GOT3 (cell line): ENCODE measurements around the gene HPSE2.

Experiments
- DNase-seq: peaks from one replicate; lab custom pipeline; 2025; ENCODE audit warnings: mixed read lengths; lab: John Stamatoyannopoulos, UW

The HPSE2 gene

GRCh38 chr10:98433371-98433770, 802.3 kb downstream of the HPSE2 start:
- no peak for DNase-seq

DNA sequence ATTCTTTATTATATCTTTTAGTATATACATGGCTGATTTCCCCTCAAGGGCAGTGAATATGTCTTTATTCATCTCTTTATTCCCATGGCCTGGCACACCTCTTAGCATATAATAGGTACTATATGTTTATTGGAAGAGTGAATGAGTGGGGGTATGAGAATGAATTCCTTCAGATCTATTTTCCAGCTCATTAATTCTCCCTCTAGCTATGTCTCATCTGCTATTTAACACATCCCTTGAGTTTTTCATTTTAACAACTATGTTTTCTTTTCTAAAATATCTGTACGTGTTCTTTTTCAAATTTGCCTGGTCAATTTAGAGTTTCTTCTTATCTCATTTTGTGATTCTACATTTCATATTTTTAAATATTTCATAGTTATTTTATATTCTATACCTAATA, 803.3 kb downstream of the HPSE2 start:
- no peak for DNase-seq

DNA sequence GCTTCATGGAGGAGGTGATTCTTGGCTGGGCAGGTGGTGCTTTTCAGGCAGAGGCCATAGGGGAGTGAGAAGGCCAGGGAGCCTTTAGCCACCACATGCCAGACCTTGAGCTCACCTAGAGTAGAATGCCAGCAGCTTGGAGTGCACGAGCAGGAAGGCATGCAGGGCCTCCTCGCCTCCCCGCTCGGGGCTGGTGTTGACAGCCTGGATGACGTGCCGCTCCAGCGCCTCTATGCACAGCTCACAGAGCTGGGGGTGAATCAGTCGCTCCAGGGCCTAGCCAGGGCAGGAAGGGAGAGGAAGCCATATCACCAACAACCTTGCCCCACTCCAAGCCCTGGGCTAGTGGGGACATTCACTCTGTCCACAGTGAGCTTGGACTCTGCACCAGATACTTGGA, 804.6 kb downstream of the HPSE2 start:
- no peak for DNase-seq

DNA sequence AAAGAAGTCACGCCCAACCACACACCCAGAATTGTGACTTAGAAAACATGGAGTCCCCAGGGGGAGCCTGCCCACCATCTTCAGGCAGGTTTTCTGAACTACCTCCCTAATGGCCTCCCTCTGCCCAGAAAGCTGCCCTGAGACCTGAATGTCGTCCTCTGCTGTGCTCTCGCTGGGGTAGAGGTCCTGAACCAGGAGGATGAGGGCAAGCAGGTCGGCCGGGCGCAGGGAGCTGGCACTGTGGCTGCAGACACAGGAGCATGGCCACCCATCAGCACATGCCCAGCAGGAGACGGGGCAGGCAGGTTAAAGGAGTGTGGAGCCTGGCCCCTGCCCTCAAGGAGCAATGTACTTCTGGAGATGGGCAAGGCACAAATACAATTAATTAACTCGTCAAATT, 805.2 kb downstream of the HPSE2 start:
- no peak for DNase-seq

DNA sequence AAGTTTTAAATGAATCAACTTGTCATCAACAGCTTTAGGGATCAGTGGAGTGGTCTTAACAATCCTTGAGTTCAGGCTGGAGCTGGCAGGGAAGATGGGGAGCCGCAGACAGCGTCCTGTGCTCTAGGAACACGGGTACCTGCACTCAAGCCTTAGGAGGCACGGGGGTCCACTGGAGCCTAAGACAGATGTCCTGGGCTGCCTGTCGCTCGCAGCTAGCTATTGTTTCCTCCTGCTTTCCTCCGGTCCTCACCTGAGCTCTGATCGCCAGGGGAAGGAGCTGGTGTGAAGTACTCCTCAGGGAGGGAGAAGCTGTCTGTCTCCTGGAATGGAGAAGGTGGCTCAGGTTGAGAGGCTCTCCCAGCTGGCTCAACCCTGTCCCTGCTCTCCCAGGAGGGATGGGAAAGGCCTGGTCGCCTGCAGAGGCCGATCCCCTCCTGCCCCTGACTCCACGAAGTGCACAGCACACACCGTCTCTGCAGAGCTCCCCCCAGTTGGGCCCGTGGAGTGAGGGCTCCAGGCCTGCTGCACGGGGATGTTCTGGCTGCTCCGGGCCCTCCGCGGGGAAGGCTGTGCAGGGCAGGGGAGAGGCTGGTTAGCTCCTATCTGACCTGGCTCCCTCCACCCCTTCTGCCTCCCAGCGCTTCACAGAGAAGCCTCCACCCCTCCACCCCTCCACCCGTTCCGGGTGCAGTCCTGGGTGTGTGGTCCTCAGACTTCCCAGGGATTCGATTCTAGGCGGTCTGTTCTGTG, 806.2 kb downstream of the HPSE2 start:
- DNase-seq: no peak

DNA sequence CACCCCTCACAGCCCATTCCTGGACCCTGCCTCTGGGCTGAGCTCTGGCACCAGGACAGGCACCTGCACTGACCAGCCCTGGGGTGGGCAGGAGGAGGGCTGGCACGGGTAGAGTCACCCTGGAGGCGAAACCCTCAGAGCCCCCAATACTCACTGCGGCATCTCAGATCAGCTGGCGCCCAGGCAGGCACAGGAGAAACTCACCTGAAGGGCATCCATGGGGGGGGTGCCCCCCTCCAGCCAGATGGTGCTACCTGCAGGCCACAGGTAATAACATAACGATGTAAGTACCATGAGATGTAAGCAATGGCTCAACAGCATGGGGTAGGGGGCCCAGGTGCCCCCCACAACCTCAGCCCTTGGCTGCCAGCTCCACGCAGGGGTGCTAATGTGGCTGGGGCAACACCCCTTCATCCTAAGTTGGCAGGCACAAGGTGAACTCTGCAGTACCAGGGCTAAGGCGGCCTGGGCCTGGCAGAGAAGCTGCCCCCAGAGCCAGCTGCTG, 808.6 kb downstream of the HPSE2 start:
- DNase-seq: no peak

DNA sequence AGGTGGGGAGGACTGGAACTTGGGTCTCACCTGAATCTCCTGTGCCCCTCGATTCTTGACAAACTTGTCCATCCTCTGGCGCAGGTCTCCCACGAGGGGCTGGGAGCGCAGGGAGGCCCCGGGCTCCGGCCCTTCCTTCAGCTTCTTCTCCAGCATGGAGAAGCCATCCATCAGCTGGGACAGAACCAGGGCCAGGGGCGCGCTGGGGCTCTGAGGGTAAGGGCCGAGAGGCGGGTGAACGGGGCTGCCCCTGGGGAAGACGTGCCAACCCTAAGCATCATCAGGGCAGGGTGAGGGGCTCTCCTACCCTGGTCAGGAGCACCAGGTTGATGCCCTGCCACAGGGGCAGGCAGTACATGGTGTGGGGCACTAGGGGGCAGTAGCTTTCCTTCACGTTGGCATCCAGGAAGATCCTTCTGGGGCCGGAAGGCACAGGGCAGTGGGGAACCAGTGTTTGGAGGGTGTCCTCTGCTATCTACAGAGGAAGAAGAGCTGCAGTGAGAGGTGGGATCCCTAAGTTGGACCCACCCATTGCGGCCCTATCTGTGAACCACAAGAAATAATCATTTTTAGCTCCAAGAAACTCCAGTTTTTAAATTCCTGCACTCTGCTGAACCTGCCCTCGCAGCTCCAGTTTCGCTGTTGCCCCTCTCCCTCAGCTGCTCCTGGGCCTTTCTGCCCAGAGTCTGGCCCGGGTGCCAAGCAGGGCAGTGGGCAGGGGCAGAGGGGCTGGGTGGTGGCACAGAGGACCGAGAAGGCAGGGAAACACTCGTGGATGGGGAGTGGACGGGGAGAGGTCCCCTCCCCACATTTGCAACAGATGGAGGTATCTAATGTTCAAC, 809.9 kb downstream of the HPSE2 start:
- peak; percentile 10 for DNase-seq

- DNase-seq: no peak
Observed at GRCh38 chr10:98424295-98425254, 811.1 kb downstream of the HPSE2 start.

GRCh38 chr10:98423691-98424120, 811.9 kb downstream of the HPSE2 start:
- DNase-seq: no peak

DNA sequence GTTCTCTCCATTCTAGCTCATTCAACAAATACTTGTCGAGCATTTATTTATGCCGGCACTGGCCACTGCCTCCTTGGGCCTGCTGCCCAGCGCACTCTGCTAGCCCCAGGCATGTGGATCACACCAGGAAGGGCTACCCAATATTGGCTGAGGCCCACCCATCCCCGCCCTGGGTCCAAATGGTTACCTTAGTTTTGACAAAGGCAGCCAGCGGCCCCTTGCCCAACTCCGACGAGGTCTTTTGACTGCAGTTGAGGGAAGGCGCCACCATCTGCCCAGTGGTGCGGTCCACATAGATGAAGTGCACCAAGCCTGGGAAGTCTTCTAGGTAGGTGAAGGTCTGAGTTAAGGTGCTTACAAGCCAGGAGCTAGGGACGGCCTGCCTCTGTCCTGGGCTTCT, 813.5 kb downstream of the HPSE2 start:
- no peak for DNase-seq

DNA sequence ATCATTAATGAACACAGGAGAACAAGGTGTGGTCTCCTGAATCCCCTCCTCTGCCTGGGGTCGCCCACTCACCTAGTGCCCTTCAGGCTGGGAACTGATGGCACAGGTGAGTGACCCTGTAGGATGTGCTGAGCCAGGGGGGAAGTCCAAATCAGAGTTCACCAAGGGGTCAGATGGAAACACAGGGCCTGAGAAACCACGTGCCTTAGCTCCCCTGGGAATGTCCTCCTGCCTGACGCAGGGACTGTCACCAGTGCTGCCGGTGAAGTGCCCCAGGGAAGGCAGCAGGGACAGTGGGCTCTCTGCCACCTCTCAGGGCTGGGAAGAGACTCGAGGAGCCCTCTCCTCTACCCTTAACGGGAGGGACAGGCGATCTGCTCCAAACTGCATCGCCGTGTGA, 814.9 kb downstream of the HPSE2 start:
- DNase-seq: no peak

DNA sequence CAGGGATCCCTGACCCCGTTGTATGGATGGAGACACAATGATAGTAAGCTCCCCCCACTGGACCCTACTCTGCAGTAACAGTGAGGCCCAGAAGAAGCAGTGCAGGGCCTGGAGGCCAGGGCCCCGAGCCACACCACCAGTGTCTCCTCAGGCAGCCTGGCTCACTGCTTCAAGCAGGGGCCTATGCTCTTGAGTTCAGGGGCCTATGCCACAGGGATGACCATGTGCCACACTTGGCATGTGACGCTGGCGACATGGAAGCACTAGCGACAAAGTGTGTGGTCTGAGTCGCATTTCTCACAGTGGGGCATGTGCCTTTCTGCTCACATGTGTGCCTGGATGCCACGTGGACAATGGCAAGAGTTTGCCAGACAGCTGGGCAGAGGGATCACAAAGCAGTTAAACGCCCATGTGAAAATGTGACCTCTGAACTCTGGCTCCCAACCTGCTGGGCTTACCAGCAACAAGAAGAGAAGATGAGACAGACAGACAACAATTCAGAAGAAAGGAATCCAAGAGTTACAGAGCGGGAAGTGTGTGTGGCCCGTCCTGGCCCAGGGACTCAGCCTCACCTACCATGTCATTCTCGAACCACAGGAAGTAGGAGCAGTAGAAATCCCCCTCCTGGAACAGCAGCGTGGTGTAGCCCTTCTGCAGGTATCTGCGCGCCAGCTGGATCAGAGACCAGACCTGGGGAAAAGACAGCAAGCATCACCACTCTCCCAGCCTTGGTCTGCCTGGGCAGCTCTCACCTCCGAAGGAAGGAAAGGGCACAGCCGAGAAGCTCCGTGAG, 816.0 kb downstream of the HPSE2 start:
- DNase-seq: no peak

- no peak for DNase-seq
Observed at GRCh38 chr10:98418665-98419468, 816.8 kb downstream of the HPSE2 start.

DNA sequence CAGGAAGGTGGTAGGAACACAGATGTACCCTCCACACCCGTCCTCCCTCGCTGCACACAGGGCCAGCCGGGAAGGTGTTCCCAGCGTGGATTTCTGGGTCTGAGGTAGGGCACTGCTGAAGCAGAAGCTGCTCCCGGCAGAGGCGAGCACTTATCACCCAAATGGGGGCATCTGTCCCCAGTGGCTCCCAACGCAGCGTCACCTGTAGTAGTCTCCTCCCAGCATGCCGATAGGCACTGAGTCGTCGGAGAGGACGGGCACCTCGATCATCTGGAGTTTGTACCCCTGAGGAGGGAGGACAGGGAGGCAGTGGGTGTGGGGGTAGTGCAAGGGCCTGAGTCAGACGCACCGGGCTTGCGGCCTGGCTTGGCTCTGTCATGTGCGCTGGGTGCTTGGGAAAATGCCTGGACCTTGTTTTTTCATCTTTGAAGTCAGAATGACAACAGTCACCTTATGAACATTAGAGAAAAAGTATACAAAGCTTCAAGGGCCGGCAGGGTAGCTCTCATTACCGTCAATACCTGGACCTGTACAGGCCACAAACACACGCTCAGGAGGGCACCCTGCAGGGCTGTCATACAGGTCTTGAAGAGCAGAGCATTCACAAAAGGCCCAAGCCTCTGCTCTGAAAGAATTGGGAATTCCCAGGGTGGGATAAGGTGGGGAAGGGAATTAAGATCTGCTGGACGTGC, 817.5 kb downstream of the HPSE2 start:
- no peak for DNase-seq

- no peak for DNase-seq
Observed at GRCh38 chr10:98417481-98417959, 818.1 kb downstream of the HPSE2 start.

DNA sequence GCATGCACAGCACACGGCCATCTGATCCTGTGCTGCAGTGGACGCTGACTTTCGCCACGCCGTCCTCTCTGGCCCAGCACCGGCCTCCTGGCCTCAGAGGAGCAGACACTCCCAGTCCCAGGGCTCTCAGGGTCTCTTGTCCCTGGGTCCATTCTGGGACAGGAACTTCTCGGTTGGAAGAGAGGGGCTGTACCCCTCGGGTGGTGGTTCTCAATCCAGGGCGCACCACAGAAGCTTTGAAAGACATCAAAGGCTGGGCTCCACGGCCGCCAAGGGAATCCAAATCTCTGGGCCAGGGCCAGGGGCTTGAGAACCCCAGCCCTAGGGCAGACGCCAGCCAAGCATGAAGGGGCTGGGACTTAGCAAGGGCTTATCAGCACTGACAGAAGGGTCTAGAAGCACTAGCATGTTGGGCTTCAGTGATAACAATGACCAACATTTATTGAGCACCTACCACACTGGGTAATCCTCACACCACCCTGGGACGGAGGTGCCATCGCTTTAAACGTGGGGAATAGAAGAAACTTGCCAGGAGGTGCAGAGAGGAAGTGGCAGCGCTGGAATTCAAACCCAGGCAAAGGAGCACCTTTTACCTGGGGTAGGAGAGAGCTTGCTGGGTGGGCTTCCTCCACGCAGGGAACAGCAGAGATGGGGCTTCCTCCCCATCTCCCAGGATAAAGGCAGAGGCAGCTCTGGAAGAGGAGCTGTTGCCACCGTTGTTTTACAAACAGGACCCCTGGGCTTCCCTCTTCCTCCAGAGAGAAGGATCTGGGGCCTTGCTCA, 818.9 kb downstream of the HPSE2 start:
- no peak for DNase-seq

GRCh38 chr10:98415731-98416119, 819.9 kb downstream of the HPSE2 start:
- DNase-seq: no peak

GRCh38 chr10:98414932-98415730, 820.5 kb downstream of the HPSE2 start, which contains the start of gene PYROXD2:
TSS of gene PYROXD2 (minus strand) at chr10:98415182. CDS start at chr10:98415135, 47 bp downstream.
- DNase-seq: peak; percentile 45
